Naive B cell (primary cell): ENCODE data around the gene FLII. TPM values are rescaled to one million over a fixed set of nuclear protein-coding genes. Genes with fewer than 3 reads are reported as not detected.
"Not testable (repeated sequence)": the region's sequence is repeated elsewhere in the genome, so short reads cannot be mapped to it uniquely, and the experiment has no call there.

Experiments
- ATAC-seq, 2 donors: fragments of 150-1000 bp; cut with Tn5 transposase; 2 replicates each; pipeline ENCODE4 v1.10.0; 2021; ENCODE audit warnings: low read depth in 2 of 2, mild to moderate bottlenecking in 2 of 2, moderate library complexity in 2 of 2
- DNase-seq: peaks from one replicate; pipeline ENCODE4 v3.0.0; 2022
- H3K27ac Mint-ChIP-seq, 6 donors: one replicate each; pipeline ENCODE4 v1.8.0; 2020 to 2022; ENCODE audit warnings: mild to moderate bottlenecking in 6 of 6, mixed read lengths in 6 of 6, moderate library complexity in 5 of 6, inconsistent platforms in 2 of 6
- H3K27me3 Mint-ChIP-seq, 3 donors: one replicate each; pipeline ENCODE4 v1.8.0; 2021 to 2022; ENCODE audit warnings: mixed read lengths in 3 of 3, mild to moderate bottlenecking in 1 of 3
- H3K36me3 Mint-ChIP-seq, 2 donors: one replicate each; pipeline ENCODE4 v1.8.0; 2020 to 2022; ENCODE audit warnings: mixed read lengths in 2 of 2, inconsistent platforms in 1 of 2, mild to moderate bottlenecking in 1 of 2
- H3K4me1 Mint-ChIP-seq, 3 donors: one replicate each; pipeline ENCODE4 v1.8.0; 2020 to 2022; ENCODE audit warnings: mixed read lengths in 3 of 3, inconsistent platforms in 1 of 3, mild to moderate bottlenecking in 1 of 3, moderate library complexity in 1 of 3
- H3K4me3 Mint-ChIP-seq, 8 donors: one replicate each; pipeline ENCODE4 v1.8.0; 2020 to 2022; ENCODE audit warnings: mild to moderate bottlenecking in 8 of 8, mixed read lengths in 8 of 8, moderate library complexity in 8 of 8, inconsistent platforms in 2 of 8
- H3K9me3 Mint-ChIP-seq, 7 donors: one replicate each; pipeline ENCODE4 v1.8.0; 2020 to 2022; ENCODE audit warnings: mixed read lengths in 7 of 7, mild to moderate bottlenecking in 5 of 7, inconsistent platforms in 2 of 7, moderate library complexity in 1 of 7
- polyA plus RNA-seq, 6 donors: library from polyadenylated mRNA; unstranded; fragments of 300-500 nt; fragmentation: Illumina TruSeq; gene quantifications; one replicate each; pipeline ENCODE4 v1.2.3, GENCODE V29; 2021; ENCODE audit warnings: low read depth in 6 of 6

Gene FLII
- polyA plus RNA-seq, 6 donors from 2014 or later: 80.0 to 169 (median 98.4) TPM

- Mint-ChIP-seq H3K9me3 (peaks cover 0 to 2% (median 0%) of the 10 kb centered on the region in 7 donors), H3K27ac (no peak overlapping the region), H3K36me3 (no peaks in the 10 kb centered on the region), H3K4me3 (no peak overlapping the region), H3K27me3 (no peaks in the 10 kb centered on the region), H3K4me1 (peaks cover 12 to 30% (median 22%) of the 10 kb centered on the region in 3 donors)
- DNase-seq (no peak), ATAC-seq (no peak)
These were observed 28.8 kb downstream of the FLII start for GRCh38 chr17:18229771-18230170.

- Mint-ChIP-seq H3K27me3 (no peaks in the 10 kb centered on the region), H3K4me3 (no peak overlapping the region), H3K36me3 (no peaks in the 10 kb centered on the region), H3K4me1 (peaks cover 12 to 30% (median 22%) of the 10 kb centered on the region in 3 donors), H3K9me3 (peaks cover 0 to 2% (median 0%) of the 10 kb centered on the region in 7 donors), H3K27ac (no peak overlapping the region)
- DNase-seq: no peak
- ATAC-seq: no peak
These were observed 29.3 kb downstream of the FLII start for GRCh38 chr17:18229254-18229653.

GRCh38 chr17:18228176-18228682 lies 30.3 kb downstream of the FLII start:
- no peaks in the 10 kb centered on the region for H3K27me3 Mint-ChIP-seq
- H3K36me3 Mint-ChIP-seq: no peaks in the 10 kb centered on the region
- ATAC-seq (no peak), DNase-seq (no peak)
- peak overlapping the region in 2 of 6 donors; percentile 68 to 80 for H3K27ac Mint-ChIP-seq
- peaks cover 12 to 30% (median 22%) of the 10 kb centered on the region in 3 donors for H3K4me1 Mint-ChIP-seq
- H3K9me3 Mint-ChIP-seq: peaks cover 0 to 2% (median 0%) of the 10 kb centered on the region in 7 donors
- peak overlapping the region in 2 of 8 donors; percentile 18 to 66 for H3K4me3 Mint-ChIP-seq

GRCh38 chr17:18227635-18228034 lies 30.9 kb downstream of the FLII start:
- Mint-ChIP-seq H3K4me1 (peaks cover 12 to 30% (median 22%) of the 10 kb centered on the region in 3 donors), H3K27me3 (no peaks in the 10 kb centered on the region), H3K36me3 (no peaks in the 10 kb centered on the region), H3K9me3 (peaks cover 0 to 2% (median 0%) of the 10 kb centered on the region in 7 donors), H3K27ac (peak overlapping the region in 3 of 6 donors; percentile 21 to 74 (median 33)), H3K4me3 (peak overlapping the region in 6 of 8 donors; percentile 6 to 66 (median 48))
- no peak for ATAC-seq
- no peak for DNase-seq

- H3K36me3 Mint-ChIP-seq: no peaks in the 10 kb centered on the region
- peaks cover 0 to 2% (median 0%) of the 10 kb centered on the region in 7 donors for H3K9me3 Mint-ChIP-seq
- peak overlapping the region; percentile 40 to 89 (median 76) for H3K27ac Mint-ChIP-seq
- no peak for ATAC-seq
- H3K4me3 Mint-ChIP-seq: peak overlapping the region; percentile 81 to 95 (median 92)
- H3K4me1 Mint-ChIP-seq: peaks cover 12 to 30% (median 22%) of the 10 kb centered on the region in 3 donors
- H3K27me3 Mint-ChIP-seq: no peaks in the 10 kb centered on the region
- peak; percentile 11 for DNase-seq
These were observed 32.1 kb downstream of the FLII start for GRCh38 chr17:18226284-18226945.

- Mint-ChIP-seq H3K27ac (peak overlapping the region; percentile 40 to 89 (median 76)), H3K9me3 (peaks cover 0 to 2% (median 0%) of the 10 kb centered on the region in 7 donors), H3K4me1 (peaks cover 12 to 30% (median 22%) of the 10 kb centered on the region in 3 donors), H3K27me3 (no peaks in the 10 kb centered on the region), H3K36me3 (no peaks in the 10 kb centered on the region), H3K4me3 (peak overlapping the region; percentile 81 to 95 (median 92))
- ATAC-seq: no peak
- no peak for DNase-seq
These were observed 32.8 kb downstream of the FLII start for GRCh38 chr17:18225642-18226283.

- peaks cover 0 to 2% (median 0%) of the 10 kb centered on the region in 7 donors for H3K9me3 Mint-ChIP-seq
- DNase-seq: peak; percentile 95
- peak within 1 kb of the TSS; percentile 40 to 89 (median 76) for H3K27ac Mint-ChIP-seq
- no peaks in the 10 kb centered on the region for H3K27me3 Mint-ChIP-seq
- H3K36me3 Mint-ChIP-seq: no peaks in the 10 kb centered on the region
- ATAC-seq: peak; percentile 90 to 92
- H3K4me1 Mint-ChIP-seq: peaks cover 12 to 30% (median 22%) of the 10 kb centered on the region in 3 donors
- peak within 1 kb of the TSS; percentile 81 to 95 (median 92) for H3K4me3 Mint-ChIP-seq
These were observed 33.4 kb downstream of the FLII start, which contains the start of gene LLGL1 for GRCh38 chr17:18225121-18225641. LLGL1 (plus strand) TSS chr17:18225635; CDS start chr17:18225683, 48 bp downstream.

GRCh38 chr17:18224387-18225120 lies 34.0 kb downstream of the FLII start:
- Mint-ChIP-seq H3K36me3 (no peaks in the 10 kb centered on the region), H3K4me1 (peaks cover 12 to 30% (median 22%) of the 10 kb centered on the region in 3 donors)
- ATAC-seq: no peak

GRCh38 chr17:18224053-18224386 lies 34.5 kb downstream of the FLII start:
- ATAC-seq: no peak
- Mint-ChIP-seq H3K4me1 (peaks cover 12 to 30% (median 22%) of the 10 kb centered on the region in 3 donors), H3K27ac (no peak overlapping the region), H3K27me3 (no peaks in the 10 kb centered on the region), H3K36me3 (no peaks in the 10 kb centered on the region), H3K4me3 (peak overlapping the region in 1 of 8 donors; percentile 21), H3K9me3 (peaks cover 0 to 2% (median 0%) of the 10 kb centered on the region in 7 donors)
- no peak for DNase-seq

More at GRCh38 chr17:18224387-18225120, 34.0 kb downstream of the FLII start:
- no peak overlapping the region for H3K27ac Mint-ChIP-seq
- H3K4me3 Mint-ChIP-seq: peak overlapping the region; percentile 36 to 81 (median 64)
- no peak for DNase-seq
- H3K9me3 Mint-ChIP-seq: peaks cover 0 to 2% (median 0%) of the 10 kb centered on the region in 7 donors
- H3K27me3 Mint-ChIP-seq: no peaks in the 10 kb centered on the region

GRCh38 chr17:18218756-18219415 lies 39.7 kb downstream of the FLII start:
- H3K9me3 Mint-ChIP-seq: no peaks in the 10 kb centered on the region
- ATAC-seq: no peak

GRCh38 chr17:18217412-18218015 lies 41.0 kb downstream of the FLII start:
- peaks cover 6 to 14% (median 8%) of the 10 kb centered on the region in 3 donors for H3K4me1 Mint-ChIP-seq
- peak overlapping the region in 1 of 6 donors; percentile 47 for H3K27ac Mint-ChIP-seq
- H3K4me3 Mint-ChIP-seq: no peak overlapping the region
- DNase-seq: peak; percentile 58
- H3K9me3 Mint-ChIP-seq: no peaks in the 10 kb centered on the region
- H3K27me3 Mint-ChIP-seq: no peaks in the 10 kb centered on the region
- H3K36me3 Mint-ChIP-seq: no peaks in the 10 kb centered on the region
- peak; percentile 84 to 95 for ATAC-seq

More at GRCh38 chr17:18218756-18219415, 39.7 kb downstream of the FLII start:
- Mint-ChIP-seq H3K4me1 (peaks cover 6 to 14% (median 8%) of the 10 kb centered on the region in 3 donors), H3K4me3 (no peak overlapping the region), H3K36me3 (no peaks in the 10 kb centered on the region), H3K27me3 (no peaks in the 10 kb centered on the region), H3K27ac (peak overlapping the region in 1 of 6 donors; percentile 69)
- no peak for DNase-seq

GRCh38 chr17:18216906-18217305 lies 41.6 kb downstream of the FLII start:
- H3K27ac Mint-ChIP-seq, DNase-seq, H3K9me3 Mint-ChIP-seq, H3K27me3 Mint-ChIP-seq, ATAC-seq, H3K36me3 Mint-ChIP-seq, H3K4me3 Mint-ChIP-seq: not testable (repeated sequence)
- H3K4me1 Mint-ChIP-seq: peaks cover 6 to 14% (median 8%) of the 10 kb centered on the region in 3 donors
